Glutamatergic neuron (in vitro differentiated cells): Measurements from ENCODE around the gene PCDHGB6. TPM values are rescaled to one million over a fixed set of nuclear protein-coding genes. Genes with fewer than 3 reads are reported as not detected.

Experiments used
- DNase-seq: peaks from one replicate; pipeline ENCODE4 v3.0.0; 2022
- H3K27ac Mint-ChIP-seq: one replicate; pipeline ENCODE4 v1.8.0; 2020; ENCODE audit warnings: mild to moderate bottlenecking, mixed read lengths, inconsistent platforms; ENCODE audit not compliant: unreplicated experiment
- H3K27me3 Mint-ChIP-seq: one replicate; pipeline ENCODE4 v1.8.0; 2020; ENCODE audit warnings: mild to moderate bottlenecking, moderate library complexity, mixed read lengths, inconsistent platforms; ENCODE audit not compliant: unreplicated experiment
- H3K36me3 Mint-ChIP-seq: one replicate; pipeline ENCODE4 v1.8.0; 2020; ENCODE audit warnings: mild to moderate bottlenecking, mixed read lengths, inconsistent platforms; ENCODE audit not compliant: unreplicated experiment
- H3K4me1 Mint-ChIP-seq: one replicate; pipeline ENCODE4 v1.8.0; 2020; ENCODE audit warnings: mild to moderate bottlenecking, low read depth, mixed read lengths, inconsistent platforms; ENCODE audit not compliant: unreplicated experiment
- H3K4me3 Mint-ChIP-seq: one replicate; pipeline ENCODE4 v1.8.0; 2020; ENCODE audit warnings: mild to moderate bottlenecking, mixed read lengths, inconsistent platforms; ENCODE audit not compliant: unreplicated experiment
- H3K9me3 Mint-ChIP-seq: one replicate; pipeline ENCODE4 v1.8.0; 2020; ENCODE audit warnings: mild to moderate bottlenecking, moderate library complexity, mixed read lengths, inconsistent platforms; ENCODE audit not compliant: unreplicated experiment
- CTCF ChIP-seq: fragments of 200-600 bp; sonication (generic); IDR thresholded peaks from one replicate; pipeline ENCODE4 v1.5.0; 2021; ENCODE audit not compliant: partially characterized antibody, unreplicated experiment
- total RNA-seq: library from RNA; stranded (reverse); fragmentation: NEBNext Ultra II Directional; extraction: Animal tissue kit (Norgen Biotek cat#: 25700); gene quantifications from one replicate; pipeline ENCODE4 v1.2.1, GENCODE V29; 2021; ENCODE audit not compliant: unreplicated experiment

Gene PCDHGB6
- total RNA-seq, 1 donor from 2014 or later = 59.8 TPM

- peaks cover 12% of the 10 kb centered on the region for H3K27me3 Mint-ChIP-seq
- no peak for TF ChIP-seq CTCF
- H3K27ac Mint-ChIP-seq = no peak within 1 kb of the TSS
- no peak for DNase-seq
- no peak within 1 kb of the TSS for H3K4me3 Mint-ChIP-seq
- peaks cover 46% of the 10 kb centered on the region for H3K36me3 Mint-ChIP-seq
- no peaks in the 10 kb centered on the region for H3K4me1 Mint-ChIP-seq
- peaks cover 32% of the 10 kb centered on the region for H3K9me3 Mint-ChIP-seq
These were observed 43.7 kb upstream of the PCDHGB6 start, which contains the start of gene PCDHGA5 for GRCh38 chr5:141363952-141364660. TSS of gene PCDHGA5 (plus strand) at chr5:141364162. CDS start at chr5:141364331, 169 bp downstream.

GRCh38 chr5:141366016-141366896, 41.6 kb upstream of the PCDHGB6 start:
- H3K4me3 Mint-ChIP-seq = no peak overlapping the region

GRCh38 chr5:141369994-141370848, 37.6 kb upstream of the PCDHGB6 start, which contains the start of gene PCDHGB3:
TSS of gene PCDHGB3 (plus strand) at chr5:141370242. CDS start at chr5:141370395, 153 bp downstream.
- TF ChIP-seq CTCF = no peak
- Mint-ChIP-seq H3K4me3 (no peak within 1 kb of the TSS), H3K36me3 (peaks cover 51% of the 10 kb centered on the region), H3K4me1 (no peaks in the 10 kb centered on the region), H3K9me3 (peaks cover 22% of the 10 kb centered on the region), H3K27ac (no peak within 1 kb of the TSS), H3K27me3 (no peaks in the 10 kb centered on the region)
- DNase-seq = no peak

More at GRCh38 chr5:141366016-141366896, 41.6 kb upstream of the PCDHGB6 start:
- TF ChIP-seq CTCF = no peak
- peaks cover 29% of the 10 kb centered on the region for H3K9me3 Mint-ChIP-seq
- H3K4me1 Mint-ChIP-seq = no peaks in the 10 kb centered on the region
- H3K27ac Mint-ChIP-seq = no peak overlapping the region
- no peak for DNase-seq
- H3K27me3 Mint-ChIP-seq = peaks cover 3% of the 10 kb centered on the region
- peaks cover 47% of the 10 kb centered on the region for H3K36me3 Mint-ChIP-seq

GRCh38 chr5:141371572-141372475, 36.0 kb upstream of the PCDHGB6 start:
- no peak for TF ChIP-seq CTCF
- no peaks in the 10 kb centered on the region for H3K4me1 Mint-ChIP-seq
- peaks cover 53% of the 10 kb centered on the region for H3K36me3 Mint-ChIP-seq
- no peaks in the 10 kb centered on the region for H3K27me3 Mint-ChIP-seq
- H3K4me3 Mint-ChIP-seq = no peak overlapping the region
- no peak overlapping the region for H3K27ac Mint-ChIP-seq
- DNase-seq = no peak
- H3K9me3 Mint-ChIP-seq = peaks cover 18% of the 10 kb centered on the region
